HEK293 (cell line): Measurements from ENCODE around the gene C1QL4.

ENCODE experiments used
- HOXA7 ChIP-seq: sonication (generic); formaldehyde crosslinking; IDR thresholded peaks from 2 replicates; pipeline ENCODE4 v1.8.1; 2022; ENCODE audit warnings: missing genetic modification reagents, borderline replicate concordance
- KLF17 ChIP-seq: fragments of 450-650 bp; formaldehyde crosslinking; IDR thresholded peaks from 2 replicates; pipeline ENCODE4 v1.5.1; 2016; ENCODE audit warnings: missing biosample characterization, missing genetic modification characterization
- MEIS1 ChIP-seq: sonication (generic); formaldehyde crosslinking; IDR thresholded peaks from 2 replicates; pipeline ENCODE4 v1.8.1; 2022; ENCODE audit warnings: missing genetic modification reagents, mild to moderate bottlenecking, borderline replicate concordance
- TCF7L2 ChIP-seq: IDR thresholded peaks from 2 replicates; pipeline ENCODE4 v1.6.1; 2011; ENCODE audit warnings: low read depth, mild to moderate bottlenecking, inconsistent platforms, low read length, moderate library complexity, borderline replicate concordance
- ZBTB21 ChIP-seq: fragments of 450-650 bp; formaldehyde crosslinking; IDR thresholded peaks from 2 replicates; pipeline ENCODE4 v1.5.1; 2017; ENCODE audit warnings: missing biosample characterization, missing genetic modification characterization
- ZBTB8A ChIP-seq: fragments of 450-650 bp; formaldehyde crosslinking; IDR thresholded peaks from 2 replicates; pipeline ENCODE4 v1.5.1; 2016; ENCODE audit warnings: missing biosample characterization, missing genetic modification characterization
- ZFP3 ChIP-seq: fragments of 450-650 bp; formaldehyde crosslinking; IDR thresholded peaks from 2 replicates; pipeline ENCODE4 v1.5.1; 2016; ENCODE audit warnings: low read depth, missing biosample characterization, missing genetic modification characterization
- ZNF2 ChIP-seq: fragments of 450-650 bp; formaldehyde crosslinking; IDR thresholded peaks from 2 replicates; pipeline ENCODE4 v1.5.1; 2016; ENCODE audit warnings: missing biosample characterization, missing genetic modification characterization
- ZNF223 ChIP-seq: fragments of 450-650 bp; formaldehyde crosslinking; IDR thresholded peaks from 2 replicates; pipeline ENCODE4 v1.5.1; 2016; ENCODE audit warnings: missing biosample characterization, missing genetic modification characterization
- ZNF248 ChIP-seq: fragments of 450-650 bp; formaldehyde crosslinking; IDR thresholded peaks from 2 replicates; pipeline ENCODE4 v1.5.1; 2017; ENCODE audit warnings: missing biosample characterization, missing genetic modification characterization
- ZNF76 ChIP-seq: fragments of 450-650 bp; formaldehyde crosslinking; IDR thresholded peaks from 2 replicates; pipeline ENCODE4; 2016; ENCODE audit warnings: low read depth, missing biosample characterization, missing genetic modification characterization, borderline replicate concordance
- TF ChIP-seq, protein P1 (sequence below): fragments of 450-650 bp; formaldehyde crosslinking; IDR thresholded peaks from 2 replicates; pipeline ENCODE4 v1.5.1; 2016; ENCODE audit warnings: missing biosample characterization, missing genetic modification characterization

GRCh38 chr12:49322708-49323523 lies 14.1 kb downstream of the C1QL4 start, which contains the start of gene TROAP:
- TF ChIP-seq, protein P1, sequence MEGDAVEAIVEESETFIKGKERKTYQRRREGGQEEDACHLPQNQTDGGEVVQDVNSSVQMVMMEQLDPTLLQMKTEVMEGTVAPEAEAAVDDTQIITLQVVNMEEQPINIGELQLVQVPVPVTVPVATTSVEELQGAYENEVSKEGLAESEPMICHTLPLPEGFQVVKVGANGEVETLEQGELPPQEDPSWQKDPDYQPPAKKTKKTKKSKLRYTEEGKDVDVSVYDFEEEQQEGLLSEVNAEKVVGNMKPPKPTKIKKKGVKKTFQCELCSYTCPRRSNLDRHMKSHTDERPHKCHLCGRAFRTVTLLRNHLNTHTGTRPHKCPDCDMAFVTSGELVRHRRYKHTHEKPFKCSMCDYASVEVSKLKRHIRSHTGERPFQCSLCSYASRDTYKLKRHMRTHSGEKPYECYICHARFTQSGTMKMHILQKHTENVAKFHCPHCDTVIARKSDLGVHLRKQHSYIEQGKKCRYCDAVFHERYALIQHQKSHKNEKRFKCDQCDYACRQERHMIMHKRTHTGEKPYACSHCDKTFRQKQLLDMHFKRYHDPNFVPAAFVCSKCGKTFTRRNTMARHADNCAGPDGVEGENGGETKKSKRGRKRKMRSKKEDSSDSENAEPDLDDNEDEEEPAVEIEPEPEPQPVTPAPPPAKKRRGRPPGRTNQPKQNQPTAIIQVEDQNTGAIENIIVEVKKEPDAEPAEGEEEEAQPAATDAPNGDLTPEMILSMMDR (tag by site-specific recombination) = no peak
- no peak for TF ChIP-seq ZFP3 (tag by site-specific recombination)
- TF ChIP-seq ZNF76 = peak; percentile 86
- no peak for TF ChIP-seq HOXA7 (CRISPR knock-in tag)
- no peak for TF ChIP-seq TCF7L2
- TF ChIP-seq ZNF2 = peak; percentile 74
- peak; percentile 46 for TF ChIP-seq KLF17 (tag by site-specific recombination)
- no peak for TF ChIP-seq MEIS1 (CRISPR knock-in tag)
- TF ChIP-seq ZBTB8A (tag by site-specific recombination) = peak; percentile 86
- TF ChIP-seq ZNF248 (tag by site-specific recombination) = no peak
- no peak for TF ChIP-seq ZBTB21 (tag by site-specific recombination)
- TF ChIP-seq ZNF223 = no peak
